Ovary (tissue), 3 donors: ENCODE results near the gene CD93.

Source experiments
- EP300 ChIP-seq: sonication (generic); formaldehyde crosslinking; IDR thresholded peaks from one replicate; pipeline ENCODE4 v1.6.1; 2017; ENCODE audit warnings: antibody characterized with exemption
- POLR2A ChIP-seq: fragments of 450-650 bp; IDR thresholded peaks from one replicate; pipeline ENCODE4 v1.6.1; 2017; ENCODE audit warnings: antibody characterized with exemption, mild to moderate bottlenecking, moderate library complexity
- TF ChIP-seq, protein P1 (sequence below), 3 donors: fragments of 450-650 bp in 2 of 3; fragments of 200-600 bp in 1 of 3; IDR thresholded peaks; one replicate each; pipeline versions ENCODE4 v1.5.1 to v1.8.0; 2016 to 2022; ENCODE audit warnings: antibody characterized with exemption in 3 of 3, mild to moderate bottlenecking in 1 of 3
- donor health status: DM: no; HTN: no; CAD: no.

DNA sequence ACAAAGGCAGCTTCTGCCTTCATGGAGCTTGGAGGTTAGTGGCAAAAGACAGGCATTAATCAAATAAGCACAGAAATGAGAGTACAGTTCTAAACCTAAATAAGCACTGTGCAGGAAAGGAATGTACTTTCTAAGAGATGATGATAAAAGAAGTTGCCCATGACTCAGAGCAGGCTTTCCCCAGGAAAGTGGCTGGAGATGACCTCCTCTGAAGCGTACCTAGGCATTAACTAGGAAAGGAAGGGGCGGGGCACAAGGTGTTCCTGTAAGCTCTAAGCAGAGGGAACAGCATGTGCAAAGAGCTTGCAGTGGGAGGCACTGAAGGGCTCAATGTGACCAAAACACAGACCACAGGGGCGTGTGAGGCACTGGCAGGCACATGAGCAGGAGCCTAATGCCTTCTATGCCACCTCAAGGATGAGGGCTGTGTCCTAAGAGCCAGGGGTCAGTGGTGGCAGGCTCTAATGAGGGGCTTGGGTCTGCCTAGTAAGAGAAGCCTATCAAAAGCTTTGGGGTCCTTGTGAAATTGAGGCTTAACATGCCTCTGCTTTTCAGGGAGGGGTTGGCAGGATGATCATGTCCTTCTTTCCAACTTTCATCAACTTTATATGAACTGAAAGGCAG is 46.1 kb downstream of the CD93 start:
- TF ChIP-seq, protein P1, sequence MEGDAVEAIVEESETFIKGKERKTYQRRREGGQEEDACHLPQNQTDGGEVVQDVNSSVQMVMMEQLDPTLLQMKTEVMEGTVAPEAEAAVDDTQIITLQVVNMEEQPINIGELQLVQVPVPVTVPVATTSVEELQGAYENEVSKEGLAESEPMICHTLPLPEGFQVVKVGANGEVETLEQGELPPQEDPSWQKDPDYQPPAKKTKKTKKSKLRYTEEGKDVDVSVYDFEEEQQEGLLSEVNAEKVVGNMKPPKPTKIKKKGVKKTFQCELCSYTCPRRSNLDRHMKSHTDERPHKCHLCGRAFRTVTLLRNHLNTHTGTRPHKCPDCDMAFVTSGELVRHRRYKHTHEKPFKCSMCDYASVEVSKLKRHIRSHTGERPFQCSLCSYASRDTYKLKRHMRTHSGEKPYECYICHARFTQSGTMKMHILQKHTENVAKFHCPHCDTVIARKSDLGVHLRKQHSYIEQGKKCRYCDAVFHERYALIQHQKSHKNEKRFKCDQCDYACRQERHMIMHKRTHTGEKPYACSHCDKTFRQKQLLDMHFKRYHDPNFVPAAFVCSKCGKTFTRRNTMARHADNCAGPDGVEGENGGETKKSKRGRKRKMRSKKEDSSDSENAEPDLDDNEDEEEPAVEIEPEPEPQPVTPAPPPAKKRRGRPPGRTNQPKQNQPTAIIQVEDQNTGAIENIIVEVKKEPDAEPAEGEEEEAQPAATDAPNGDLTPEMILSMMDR (IDR thresholded peaks at IDR 0.05): no peak
- TF ChIP-seq POLR2A (no peak), EP300 (no peak)
